Stimulated activated CD8-positive, alpha-beta memory T cell treated with anti-CD3 and anti-CD28 coated beads, Interleukin-7, amount 100 ng/mL, for 48 hours (primary cell): ENCODE results near the gene SEMA3E.

Experiments
- DNase-seq, 2 donors: peaks; one replicate each; pipeline ENCODE4 v3.0.0-alpha.2; 2020; ENCODE audit warnings: low read depth in 1 of 2; ENCODE audit errors: extremely low read depth in 1 of 2

The SEMA3E gene

DNA sequence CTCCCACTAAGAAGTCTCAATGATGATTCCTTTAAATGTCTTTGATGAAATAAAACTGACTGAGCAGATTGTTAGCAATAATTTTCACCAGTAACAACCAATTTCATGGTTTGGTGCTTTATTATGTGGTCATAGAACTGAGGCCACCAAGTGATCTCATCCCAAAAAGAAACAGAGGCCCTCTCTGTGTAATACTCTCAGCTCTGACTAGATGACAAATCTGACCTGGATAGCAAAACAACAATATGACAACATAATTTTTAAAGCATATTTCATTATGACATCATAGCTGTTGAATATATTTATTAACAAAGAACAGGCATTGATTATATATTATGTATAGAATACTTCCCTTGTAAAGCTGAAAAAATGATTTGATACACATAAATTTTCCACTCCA, 5.9 kb downstream of the SEMA3E start:
- DNase-seq: no peak

DNA sequence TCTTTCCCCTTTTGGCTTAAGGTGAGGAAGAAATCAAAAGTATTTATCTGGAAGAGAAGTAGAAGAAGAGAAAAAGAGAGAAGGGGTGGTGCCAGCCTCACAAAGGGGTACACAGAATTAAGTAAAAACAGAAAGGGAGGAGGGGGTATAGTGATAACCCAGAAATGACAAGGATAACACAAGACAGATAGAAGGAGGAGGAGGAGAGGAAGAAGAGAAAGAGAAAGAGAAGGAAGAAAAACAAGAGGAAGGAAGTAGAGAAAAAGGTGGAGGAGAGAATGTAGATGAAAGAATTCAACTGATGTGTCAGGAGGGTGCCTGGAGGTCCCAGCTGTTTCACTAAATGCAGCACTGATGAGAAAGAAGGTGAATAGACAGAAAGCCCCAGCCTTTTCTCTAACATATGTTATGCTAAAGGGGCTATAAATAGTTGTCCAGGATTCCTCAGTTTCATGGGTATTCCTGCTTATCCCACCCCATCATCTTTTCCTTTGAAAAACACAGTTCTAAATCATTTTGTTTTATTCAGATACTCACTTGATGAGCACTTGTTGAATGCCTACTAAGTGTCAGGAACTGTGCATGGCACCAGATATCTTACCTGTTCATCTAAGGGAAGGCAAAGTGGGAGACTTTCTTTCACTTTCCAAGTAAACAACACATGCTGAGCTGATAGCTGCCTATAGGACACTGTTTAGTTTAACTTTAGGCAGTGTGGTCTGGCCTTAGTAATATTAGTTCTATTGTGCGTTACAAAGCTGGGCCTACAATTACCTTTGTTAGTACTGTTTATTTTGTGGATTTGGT, 8.0 kb downstream of the SEMA3E start:
- DNase-seq: no peak

DNA sequence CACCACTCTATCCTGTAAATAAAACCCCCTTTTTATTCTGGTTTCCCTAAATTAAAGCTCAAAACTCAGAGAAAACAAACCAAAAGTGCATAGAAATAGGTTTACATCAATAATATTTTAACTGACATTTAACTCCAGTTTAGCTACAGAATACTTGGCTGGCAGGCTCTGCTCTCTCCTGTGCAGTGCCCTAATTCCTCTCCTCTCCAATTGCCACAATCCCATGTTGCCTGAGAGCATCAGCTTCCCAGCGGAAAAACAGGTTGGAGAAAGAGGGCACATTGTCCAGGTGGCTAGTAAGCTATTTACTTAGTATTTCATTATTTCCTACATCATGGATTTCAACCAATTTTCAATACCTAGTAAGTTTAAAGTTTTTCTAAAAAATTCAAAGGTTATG, 8.7 kb downstream of the SEMA3E start:
- no peak for DNase-seq

DNA sequence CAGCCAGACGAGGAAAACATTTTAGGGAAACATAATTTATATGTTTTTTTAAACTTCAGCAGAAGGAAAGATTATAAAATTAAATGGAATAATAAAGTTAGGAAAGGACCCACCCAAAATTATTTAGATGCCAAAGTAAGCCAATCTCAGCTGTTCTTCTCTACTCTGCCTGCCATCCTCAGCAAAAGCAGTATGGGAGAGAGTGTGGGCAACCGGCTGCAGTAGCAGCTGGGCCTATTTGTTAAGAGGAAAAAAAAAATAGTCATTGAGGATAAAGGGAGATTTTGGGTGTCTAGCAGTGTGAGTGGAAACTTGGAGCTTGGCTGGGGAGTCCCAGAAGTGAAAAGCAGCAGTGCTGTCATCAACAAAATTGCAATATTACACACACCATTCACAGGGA, 15.4 kb downstream of the SEMA3E start:
- DNase-seq: no peak

DNA sequence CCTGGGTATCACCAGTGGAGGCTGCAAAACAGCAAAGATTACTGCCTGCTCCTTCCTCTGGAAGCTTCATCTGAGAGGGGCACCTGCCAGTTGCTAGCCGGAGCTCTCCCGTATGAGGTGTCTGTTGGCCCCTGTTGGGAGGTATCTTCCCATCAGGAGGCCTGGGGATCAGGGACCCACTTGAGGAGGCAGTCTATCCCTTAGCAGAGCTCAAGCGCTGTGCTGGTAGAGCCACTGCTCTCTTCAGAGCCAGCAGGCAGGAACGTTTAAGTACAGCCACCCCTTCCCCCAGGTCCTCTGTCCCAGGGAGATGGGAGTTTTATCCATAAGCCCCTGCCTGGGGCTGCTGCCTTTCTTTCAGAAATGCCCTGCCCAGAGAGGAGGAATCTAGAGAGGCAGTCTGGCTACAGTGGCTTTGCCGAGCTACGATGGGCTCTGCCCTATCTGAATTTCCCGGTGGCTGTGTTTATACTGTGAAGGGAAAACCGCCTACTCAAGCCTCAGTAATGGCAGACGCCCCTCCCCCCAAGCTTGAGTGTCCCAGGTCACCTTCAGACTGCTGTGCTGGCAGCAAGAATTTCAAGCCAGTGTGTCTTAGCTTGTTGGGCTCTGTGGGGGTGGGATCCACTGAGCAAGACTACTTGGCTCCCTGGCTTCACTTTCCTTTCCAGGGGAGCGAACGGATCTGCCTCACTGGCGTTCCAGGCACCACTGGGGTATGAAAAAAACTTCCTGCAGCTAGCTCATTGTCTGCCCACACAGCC, 19.6 kb downstream of the SEMA3E start:
- no peak for DNase-seq

DNA sequence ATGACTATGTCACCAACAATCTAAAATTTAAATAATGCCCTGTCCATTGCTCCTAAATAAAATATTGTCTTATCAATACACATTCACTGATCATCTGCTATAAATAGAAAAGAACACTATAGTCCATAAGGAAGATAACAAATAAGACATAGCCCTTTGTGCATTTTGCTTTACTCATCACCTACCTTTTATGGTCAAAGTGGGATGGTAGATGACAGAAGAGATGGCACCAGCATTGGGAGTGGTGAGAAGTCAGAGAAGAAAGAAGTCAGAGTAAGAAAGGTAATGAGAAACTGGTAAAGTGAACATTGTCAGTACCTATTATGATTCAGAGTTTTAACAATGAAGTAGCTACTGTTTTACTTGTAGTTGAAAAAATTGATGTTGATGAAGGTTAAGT, 31.1 kb downstream of the SEMA3E start:
- no peak for DNase-seq

DNA sequence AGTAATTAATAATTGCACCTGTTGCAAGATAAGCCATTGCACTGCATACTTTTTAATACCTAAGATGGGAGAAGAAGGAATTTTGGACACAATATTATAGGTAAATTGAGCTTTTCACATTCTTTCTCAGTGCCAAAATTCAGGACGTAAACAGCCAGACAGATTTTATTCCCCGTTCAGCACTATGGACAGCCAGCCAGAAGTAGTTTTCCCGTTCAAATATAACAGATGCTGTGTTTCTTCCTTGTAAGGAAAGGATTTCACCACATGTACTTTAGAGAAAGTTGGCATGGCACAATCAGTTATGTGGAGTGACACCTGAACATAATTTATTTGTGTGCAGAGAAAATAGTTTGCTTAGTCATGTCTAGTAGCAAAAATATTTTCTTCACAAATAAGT, 34.8 kb downstream of the SEMA3E start:
- DNase-seq: no peak

DNA sequence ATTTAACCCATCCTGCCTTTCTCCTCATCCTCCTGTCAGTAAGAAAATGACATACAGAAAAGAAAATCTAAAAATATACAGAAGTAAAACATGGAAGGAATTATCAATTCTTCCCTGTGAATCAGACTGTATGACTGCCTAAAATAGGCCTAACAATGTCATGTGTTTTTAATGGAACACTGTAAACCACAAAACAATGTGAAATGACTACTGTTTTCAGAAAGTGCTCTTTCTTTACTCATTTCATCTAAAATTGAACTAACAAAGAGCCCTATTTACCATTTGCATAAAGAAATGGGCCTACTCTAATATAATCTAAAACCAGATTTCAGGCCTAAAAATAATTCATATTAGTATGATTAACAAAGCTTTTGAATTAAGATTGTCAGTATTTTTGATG, 35.7 kb downstream of the SEMA3E start:
- no peak for DNase-seq

DNA sequence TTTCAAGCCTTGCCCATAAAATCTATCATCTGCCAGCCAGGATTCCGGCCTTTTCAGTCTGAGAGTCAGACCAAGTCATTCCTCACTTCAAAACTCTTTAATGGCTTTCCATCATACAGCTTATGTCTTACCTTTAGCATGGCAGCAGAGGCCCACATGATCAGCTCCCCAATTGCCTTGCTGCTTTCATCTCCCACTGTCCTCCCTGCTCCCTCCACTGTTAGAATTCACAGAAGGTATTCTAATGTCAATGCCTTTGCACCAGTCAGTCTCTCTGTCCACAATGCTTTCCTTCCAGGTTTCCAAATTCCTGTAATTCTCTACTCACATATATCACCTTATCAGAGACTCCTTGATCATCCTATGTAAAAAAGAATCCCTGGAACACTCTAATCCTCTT, 37.2 kb downstream of the SEMA3E start:
- DNase-seq: no peak

DNA sequence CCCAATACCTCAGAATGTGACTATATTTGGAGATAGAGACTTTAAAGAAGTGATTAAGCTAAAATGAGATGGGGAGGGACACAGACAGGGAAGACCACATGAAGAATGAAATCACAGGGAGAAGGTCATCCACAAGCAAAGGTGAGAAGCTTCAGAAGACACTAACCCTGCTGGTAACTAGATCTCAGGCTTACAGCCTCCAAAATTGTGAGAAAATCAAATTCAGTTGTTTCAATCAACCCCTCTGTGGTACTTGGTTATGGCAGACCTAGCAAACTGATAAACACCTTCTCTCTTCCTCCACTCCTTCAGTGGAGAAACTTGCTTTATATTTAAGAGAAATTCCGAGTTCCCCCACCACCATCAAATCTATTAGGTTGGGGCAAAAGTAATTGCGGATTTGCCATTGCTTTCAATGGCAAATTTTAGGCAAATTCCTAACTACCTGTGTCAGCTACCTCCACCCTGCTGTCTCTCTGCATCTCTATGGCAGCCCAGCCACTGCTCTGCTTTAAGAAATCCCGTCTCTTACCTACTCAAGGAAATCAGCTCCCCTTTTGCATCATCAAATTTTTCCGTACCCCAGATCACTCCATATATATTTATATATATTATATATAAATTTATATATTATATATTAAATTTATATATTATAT, 38.2 kb downstream of the SEMA3E start:
- no peak for DNase-seq

DNA sequence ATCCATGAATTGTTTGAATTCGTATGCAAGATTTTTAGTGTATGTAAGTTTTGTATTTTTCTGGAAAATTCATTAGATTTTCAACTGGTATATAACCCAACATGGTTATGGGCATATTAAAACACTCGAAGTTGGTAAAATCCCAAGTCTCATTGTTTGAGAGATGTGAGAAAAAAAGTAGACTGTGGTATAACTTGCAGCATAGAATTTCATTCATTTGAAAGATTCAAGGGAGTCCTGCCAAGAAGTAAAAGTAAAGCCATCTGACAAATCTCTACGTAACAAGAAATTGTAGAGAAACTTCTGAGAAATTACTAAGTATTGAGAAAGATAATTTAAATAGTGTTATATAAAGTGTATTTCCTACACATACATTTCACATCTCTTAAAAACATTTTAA, 40.2 kb downstream of the SEMA3E start:
- no peak for DNase-seq

DNA sequence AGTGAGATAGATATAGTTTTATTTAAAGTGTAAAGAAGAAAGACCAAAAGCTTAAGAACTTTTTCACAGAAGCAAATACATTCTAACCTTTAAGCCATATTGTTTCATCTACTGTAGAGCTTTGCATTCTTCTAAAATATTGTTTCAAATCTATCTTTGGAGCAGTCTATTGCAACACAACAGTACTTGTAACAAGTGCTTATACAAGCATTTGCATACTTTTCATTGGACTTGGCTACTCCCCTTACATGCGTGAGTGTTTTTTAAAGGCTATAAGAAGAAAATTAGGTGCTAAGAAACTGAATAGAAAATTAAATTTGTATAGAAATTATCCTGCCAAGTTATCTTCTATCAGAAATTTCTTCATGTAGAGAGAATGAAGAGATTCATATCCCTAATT, 45.3 kb downstream of the SEMA3E start:
- no peak for DNase-seq

DNA sequence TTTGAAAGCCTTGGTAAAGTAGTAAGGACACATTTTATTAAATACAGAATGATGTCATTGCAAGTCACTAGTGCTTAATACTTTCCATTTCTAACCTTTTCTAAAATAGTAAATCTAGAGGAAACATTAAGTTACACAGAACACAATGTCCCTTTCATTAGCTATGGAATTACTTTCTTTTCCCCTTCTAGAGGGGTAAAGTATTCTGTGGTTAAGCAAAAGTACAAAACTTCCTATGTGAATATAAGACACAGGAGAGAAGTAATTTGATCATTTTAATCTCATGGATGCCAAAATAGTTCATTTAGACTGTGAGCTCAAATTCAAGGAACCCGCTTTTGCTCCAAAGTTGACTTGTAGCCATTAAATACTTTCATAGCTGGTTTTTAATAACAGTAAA, 49.8 kb downstream of the SEMA3E start:
- no peak for DNase-seq

DNA sequence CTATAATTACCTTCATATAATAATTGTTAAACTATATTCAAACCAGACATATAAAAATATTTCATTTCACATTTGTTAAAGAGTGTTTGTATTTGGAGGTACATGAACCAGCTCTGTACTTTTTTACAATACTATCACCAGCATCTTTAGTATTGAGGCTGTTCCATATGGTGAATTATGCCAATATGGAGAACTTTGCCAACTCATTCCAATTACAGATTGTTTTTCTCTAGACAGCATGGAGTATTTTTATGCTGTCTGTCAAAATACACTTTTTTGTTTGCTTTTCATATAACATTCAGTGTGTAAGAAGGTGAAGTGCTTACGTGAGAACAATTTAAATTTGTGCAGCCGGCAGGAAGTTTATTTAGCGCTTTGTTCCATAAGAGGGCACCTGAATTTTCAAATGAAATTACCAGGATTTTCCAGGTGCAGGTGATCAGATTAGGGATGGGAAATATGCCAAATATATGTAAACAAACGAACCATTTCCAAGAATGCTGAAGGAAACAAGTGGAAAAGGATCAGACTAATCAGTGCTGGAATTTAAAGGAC, 54.9 kb downstream of the SEMA3E start:
- DNase-seq: no peak

DNA sequence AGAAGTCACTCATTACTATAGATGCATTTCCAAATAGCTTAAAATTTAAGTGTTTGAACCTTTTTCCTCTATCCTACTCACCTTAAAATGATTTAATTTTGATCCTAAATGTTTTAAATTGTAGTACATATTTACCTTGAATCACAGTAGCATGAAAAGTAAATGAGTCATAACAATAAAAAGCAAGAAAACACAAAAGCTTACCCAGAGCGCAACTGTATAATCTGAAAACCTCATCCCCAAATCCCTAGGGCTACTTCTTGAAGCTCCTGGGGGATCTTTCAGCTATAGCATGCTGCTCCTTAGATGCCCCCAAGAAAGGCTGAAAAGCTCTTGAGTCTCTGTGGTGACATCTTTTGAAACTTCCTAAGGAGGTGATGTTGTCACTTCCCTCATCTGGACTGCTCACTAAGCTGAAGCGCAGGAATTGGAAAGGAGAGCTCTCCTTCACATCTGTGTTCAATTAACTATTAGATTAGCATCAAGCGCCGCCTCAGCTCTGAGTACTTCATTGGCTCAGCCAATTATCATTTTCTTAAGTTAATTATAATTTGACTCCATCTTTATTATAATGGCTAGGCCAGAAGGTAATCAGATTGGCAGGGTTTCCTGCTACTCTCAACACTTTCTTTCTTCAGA, 60.2 kb downstream of the SEMA3E start:
- DNase-seq: no peak

DNA sequence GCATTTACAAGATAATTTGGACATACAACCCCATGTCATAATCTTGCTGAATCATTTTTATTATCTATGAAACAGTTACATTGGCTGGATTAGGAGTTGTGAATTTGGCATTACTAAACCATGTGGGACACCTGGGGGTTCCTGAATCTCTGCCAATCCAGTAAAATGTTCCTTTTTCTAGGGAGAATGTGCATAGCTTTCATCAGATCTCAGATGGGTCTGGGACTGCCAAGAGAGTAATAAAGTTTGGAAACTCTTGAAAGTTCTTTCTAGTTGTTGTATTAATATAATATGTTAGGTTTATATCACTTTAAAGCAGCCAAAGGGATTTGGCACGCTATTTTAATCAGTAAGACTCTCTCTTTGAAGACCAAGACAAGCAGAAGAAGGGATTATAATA, 62.7 kb downstream of the SEMA3E start:
- DNase-seq: no peak

DNA sequence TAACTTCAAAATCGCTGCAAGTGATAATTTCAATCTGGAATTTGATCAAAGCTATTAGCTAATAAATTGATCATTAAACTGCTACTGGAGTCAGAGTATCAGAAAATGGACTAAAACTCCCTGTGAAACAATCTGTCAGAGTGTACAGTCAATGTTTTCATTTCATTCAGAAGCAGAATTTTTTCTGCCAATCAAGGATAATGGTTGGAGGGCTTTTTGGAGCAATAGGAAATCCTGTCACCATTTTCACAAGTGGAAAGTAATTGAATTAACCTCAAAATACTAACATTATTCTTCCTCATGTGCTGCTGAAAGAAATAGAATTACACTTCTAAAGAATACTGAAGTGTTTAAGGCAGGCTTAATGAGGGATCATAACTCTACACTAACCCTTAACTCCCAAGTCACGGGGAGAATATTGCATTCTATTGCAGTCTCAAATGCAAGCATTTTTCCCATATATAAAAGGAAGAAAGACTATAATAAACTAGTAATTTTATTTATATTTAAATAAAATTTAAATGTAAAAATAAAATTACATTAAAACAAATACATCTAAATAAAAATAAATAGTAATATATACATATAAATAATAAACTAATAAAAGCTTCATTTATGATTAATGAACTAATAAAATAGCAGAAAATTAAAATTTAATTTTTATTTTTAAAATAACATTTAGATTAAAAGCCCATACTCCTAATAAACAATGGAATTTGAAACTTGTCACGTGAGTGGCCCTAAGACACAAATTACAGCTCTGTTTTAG, 67.1 kb downstream of the SEMA3E start:
- DNase-seq: no peak

DNA sequence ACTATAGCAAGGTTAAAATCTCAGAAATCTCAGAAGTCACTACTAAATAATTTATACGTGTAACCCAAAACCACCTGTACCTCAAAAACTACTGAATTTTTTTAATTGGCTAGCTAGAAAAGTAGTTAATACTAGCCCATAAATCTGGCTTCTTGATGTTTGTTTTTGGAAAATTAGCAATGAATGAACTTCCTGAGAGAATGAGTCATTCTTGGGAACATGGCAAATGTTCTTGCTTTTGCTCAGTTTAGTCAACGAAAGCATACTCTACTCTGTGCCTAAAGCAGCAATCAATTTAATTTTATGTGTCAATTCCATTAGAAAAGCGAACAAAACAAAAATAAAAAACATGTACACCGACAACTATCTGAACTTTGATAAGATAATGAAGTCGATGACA, 69.2 kb downstream of the SEMA3E start:
- no peak for DNase-seq

DNA sequence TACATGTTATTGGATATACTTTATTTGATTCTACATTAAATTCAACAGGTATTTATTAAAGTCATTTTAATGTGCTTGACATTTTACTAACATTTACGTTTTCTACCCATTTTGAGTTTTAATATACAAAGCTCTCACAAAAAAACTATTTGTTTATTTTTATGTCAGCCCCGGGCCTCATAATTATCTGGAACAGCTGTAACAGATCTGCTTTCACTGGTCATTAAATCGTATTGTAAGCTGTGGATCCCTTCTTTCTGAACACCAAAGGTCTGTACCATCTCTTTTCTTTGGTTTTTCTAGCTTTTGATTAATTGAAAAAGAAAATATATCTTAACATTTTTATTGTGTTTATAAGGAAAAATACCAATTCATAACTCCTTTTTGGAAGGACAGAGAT, 73.5 kb downstream of the SEMA3E start:
- DNase-seq: no peak

DNA sequence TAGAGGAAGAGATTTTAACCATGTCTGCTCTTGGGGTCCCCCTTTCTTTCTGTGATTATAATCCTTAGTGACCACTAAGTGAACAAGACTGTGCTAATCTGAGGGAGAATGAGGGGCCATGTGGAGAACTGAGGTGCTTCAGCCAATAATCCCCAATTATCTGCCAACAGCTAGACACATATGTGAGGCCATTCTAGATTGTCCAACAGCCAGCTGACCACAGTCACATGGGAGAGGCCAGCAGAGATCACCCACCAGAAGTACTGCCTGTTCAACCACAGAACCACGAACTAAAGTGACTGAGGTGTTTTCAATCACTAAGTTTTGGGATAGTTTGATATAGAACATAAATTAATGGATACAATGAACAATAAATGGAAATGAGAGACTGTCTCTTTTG, 74.3 kb downstream of the SEMA3E start:
- DNase-seq: no peak
